ENCODE measurements around the gene TMEM185A.

The TMEM185A gene

DNA sequence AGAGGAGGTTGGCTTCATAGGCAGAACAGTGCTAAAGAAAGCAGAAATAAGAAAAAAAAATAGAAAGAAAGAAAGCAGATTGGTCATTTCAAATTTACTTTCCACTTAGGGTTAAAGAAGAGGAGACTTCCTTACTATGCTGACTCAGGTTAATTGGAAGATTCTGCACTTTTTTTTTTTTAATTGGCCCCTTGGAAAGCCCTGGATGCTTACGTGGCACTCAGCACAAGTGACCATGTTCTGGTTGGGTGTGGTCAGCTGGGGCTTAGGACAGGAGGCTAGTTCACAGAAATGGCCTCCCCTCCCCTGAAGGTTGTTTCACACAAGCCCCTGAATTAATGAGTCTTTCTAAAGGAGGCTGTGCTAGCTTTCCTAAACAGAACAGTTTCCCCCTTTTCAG is 58.8 kb downstream of the TMEM185A start:
- H3K4me3 ChIP-seq (ENCODE audit: control insufficient read depth, low read depth, low read length): no peak overlapping the region
- TF ChIP-seq, protein P1, sequence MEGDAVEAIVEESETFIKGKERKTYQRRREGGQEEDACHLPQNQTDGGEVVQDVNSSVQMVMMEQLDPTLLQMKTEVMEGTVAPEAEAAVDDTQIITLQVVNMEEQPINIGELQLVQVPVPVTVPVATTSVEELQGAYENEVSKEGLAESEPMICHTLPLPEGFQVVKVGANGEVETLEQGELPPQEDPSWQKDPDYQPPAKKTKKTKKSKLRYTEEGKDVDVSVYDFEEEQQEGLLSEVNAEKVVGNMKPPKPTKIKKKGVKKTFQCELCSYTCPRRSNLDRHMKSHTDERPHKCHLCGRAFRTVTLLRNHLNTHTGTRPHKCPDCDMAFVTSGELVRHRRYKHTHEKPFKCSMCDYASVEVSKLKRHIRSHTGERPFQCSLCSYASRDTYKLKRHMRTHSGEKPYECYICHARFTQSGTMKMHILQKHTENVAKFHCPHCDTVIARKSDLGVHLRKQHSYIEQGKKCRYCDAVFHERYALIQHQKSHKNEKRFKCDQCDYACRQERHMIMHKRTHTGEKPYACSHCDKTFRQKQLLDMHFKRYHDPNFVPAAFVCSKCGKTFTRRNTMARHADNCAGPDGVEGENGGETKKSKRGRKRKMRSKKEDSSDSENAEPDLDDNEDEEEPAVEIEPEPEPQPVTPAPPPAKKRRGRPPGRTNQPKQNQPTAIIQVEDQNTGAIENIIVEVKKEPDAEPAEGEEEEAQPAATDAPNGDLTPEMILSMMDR (conservative IDR thresholded peaks at IDR 0.05; ENCODE audit: control insufficient read depth, insufficient read depth, low read depth, low read length): no peak
- DNase-seq (ENCODE audit: low read depth): peak; percentile 15

DNA sequence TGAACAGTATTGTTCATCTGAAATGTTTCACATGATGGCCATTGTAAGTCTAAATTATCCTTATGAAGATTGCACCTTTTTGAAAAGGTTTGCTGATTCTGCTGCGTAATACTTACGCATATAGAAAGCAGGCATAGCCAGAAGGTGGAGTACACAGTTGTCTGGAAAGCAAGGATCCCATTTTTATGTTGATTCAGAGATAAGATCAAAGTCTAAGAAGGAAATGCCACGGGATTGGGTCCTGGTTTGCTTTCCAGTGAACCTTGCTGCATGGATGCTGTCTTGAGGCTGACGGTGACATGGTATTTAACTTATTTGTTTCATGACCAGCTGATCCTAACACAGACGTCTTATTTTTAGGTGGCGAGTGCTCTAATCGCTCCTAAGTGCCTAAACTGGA is 59.8 kb downstream of the TMEM185A start:
- TF ChIP-seq, protein P1 (conservative IDR thresholded peaks at IDR 0.05; ENCODE audit: control insufficient read depth, insufficient read depth, low read depth, low read length): no peak
- no peak overlapping the region for H3K4me3 ChIP-seq (ENCODE audit: control insufficient read depth, low read depth, low read length)
- DNase-seq (ENCODE audit: low read depth): no peak

DNA sequence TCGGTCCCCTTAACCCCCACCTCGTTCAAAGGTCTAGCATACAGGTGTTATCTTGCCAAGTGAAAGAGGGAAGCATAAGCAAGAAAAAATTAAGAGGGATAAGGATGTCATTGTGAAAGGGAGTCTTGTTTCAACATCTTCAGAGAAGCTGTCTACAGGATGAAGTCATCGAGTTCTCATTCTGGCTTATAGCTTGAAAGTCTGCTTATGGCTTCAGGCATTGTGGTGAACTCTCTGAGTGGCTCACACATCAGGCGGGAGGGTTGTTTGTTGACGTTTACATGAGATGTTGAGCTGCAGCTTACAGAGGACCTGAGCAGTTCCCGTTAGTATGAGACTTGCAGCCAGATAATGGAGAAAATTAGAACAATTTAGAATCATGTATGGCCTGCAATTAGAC is 60.9 kb downstream of the TMEM185A start:
- TF ChIP-seq, protein P1 (conservative IDR thresholded peaks at IDR 0.05; ENCODE audit: control insufficient read depth, insufficient read depth, low read depth, low read length): no peak
- H3K4me3 ChIP-seq (ENCODE audit: control insufficient read depth, low read depth, low read length): no peak overlapping the region
- DNase-seq (ENCODE audit: low read depth): peak; percentile 41

DNA sequence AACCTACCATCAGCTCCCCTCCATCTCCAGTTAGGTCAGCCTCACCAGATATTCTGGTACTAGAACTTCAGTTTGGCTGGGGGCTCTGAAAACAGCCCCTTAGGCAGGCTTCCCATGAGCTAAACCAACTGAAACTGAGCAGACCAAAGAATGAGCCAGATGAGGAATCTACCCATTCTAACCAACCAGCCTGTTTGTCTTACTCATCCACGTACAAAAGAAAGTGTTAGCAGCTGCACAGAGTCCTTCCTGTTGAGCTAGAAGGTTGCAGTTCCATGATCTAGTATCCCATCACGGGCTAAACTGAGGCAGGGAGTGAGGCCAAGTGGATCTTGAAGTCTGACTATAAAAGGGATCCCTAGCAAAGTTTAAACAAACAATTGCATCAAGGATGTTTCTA is 61.8 kb downstream of the TMEM185A start:
- TF ChIP-seq, protein P1 (conservative IDR thresholded peaks at IDR 0.05; ENCODE audit: control insufficient read depth, insufficient read depth, low read depth, low read length): no peak
- DNase-seq (ENCODE audit: low read depth): no peak
- no peak overlapping the region for H3K4me3 ChIP-seq (ENCODE audit: control insufficient read depth, low read depth, low read length)

DNA sequence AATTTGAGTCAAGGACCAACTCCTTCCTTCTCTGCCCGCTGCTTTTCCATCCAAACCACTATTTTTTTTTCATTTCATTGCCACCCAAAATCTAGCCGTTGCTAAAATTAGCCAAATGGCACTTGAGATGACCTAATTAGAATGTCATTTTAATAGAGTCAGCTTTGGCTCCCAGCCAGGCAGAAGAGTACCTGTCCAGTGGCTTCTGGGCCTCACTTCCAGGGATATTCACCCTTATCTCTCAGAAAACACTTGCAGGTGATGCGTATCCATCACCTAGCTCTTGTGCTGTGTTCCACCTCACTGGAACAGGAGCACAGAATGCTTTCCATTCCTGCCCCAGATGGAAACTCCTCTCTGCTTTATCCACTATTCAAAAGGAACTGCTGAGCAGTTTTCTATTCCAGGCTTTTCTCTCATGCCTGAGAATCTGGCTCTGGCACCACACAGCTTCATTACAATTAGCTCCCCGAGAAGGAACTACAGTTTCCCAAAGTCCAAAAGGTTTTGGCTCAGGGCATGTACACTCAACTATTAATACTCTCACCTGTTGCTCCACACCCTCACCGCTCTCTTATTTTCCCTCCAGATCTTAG is 62.8 kb downstream of the TMEM185A start:
- DNase-seq (ENCODE audit: low read depth): no peak
- no peak overlapping the region for H3K4me3 ChIP-seq (ENCODE audit: control insufficient read depth, low read depth, low read length)
- TF ChIP-seq, protein P1 (conservative IDR thresholded peaks at IDR 0.05; ENCODE audit: control insufficient read depth, insufficient read depth, low read depth, low read length): no peak

DNA sequence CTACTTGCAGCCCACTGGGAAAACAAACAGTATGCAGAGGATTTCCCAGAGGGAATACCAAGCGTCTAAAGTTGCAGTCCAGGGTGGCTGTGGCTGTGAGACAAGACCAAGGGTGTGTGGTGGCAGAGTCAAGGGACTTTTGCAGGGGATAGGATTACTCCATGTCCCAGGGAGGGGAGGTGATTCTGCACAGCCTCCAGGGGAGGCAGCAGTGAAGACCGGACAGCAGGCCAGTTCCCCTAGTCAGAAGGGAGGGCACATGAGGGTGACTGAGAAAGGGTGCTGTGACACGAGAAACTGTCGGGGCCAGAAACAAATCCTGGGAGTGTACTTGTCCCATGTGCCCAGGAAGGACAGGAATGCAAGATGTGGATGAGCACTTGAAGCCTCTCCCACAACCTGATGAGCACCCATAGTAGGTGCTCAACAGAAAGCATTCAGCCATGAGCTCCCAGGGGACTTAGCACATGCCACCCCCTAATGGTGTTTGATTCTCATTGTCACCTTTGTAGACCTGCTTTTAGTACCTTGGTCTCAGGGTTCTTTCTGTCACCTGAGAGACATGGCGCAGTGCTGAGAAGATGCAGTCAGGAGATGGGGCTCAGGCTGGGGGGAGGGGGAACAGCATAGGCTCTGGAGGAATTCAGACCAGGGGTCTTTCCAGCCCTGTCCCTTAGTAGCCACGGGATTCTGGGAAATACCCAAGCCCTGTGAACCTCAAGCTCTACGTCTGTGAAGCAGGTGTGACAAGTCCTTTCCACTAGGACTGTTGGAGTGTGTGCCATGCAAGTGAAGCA is 63.8 kb downstream of the TMEM185A start:
- TF ChIP-seq, protein P1 (conservative IDR thresholded peaks at IDR 0.05; ENCODE audit: control insufficient read depth, insufficient read depth, low read depth, low read length): no peak
- no peak for DNase-seq (ENCODE audit: low read depth)
- no peak overlapping the region for H3K4me3 ChIP-seq (ENCODE audit: control insufficient read depth, low read depth, low read length)
